Stomach (tissue), 9 donors: Measurements from ENCODE around the gene SYCE1L. TPM values are rescaled to one million over a fixed set of nuclear protein-coding genes. Genes with fewer than 3 reads are reported as not detected.
A peak's percentile ranks its signal among the peaks of the same experiment; 100 is the strongest.
"Not testable (repeated sequence)": the region's sequence is repeated elsewhere in the genome, so short reads cannot be mapped to it uniquely, and the experiment has no call there.

Source experiments
- DNase-seq, 2 donors: peaks; one replicate each; pipeline versions ENCODE4 v3.0.0 to v3.0.0-alpha.2; 2013 to 2019
- H3K27ac ChIP-seq, 5 donors: fragments of 200-600 bp in 4 of 5; sonication (generic) in 4 of 5; one replicate each; pipeline ENCODE4 v1.5.1; 2013 to 2019; ENCODE audit warnings: mild to moderate bottlenecking in 1 of 5, moderate library complexity in 1 of 5
- H3K27me3 ChIP-seq, 3 donors: fragments of 200-600 bp; sonication (generic); one replicate each; pipeline ENCODE4 v1.5.1; 2017 to 2019; ENCODE audit warnings: mixed run types in 1 of 3
- H3K36me3 ChIP-seq, 4 donors: fragments of 200-600 bp; sonication (generic); 1 replicate in 3 of 4; 2 replicates in 1 of 4; pipeline ENCODE4 v1.5.1; 2016 to 2019
- H3K4me1 ChIP-seq, 4 donors: fragments of 200-600 bp; sonication (generic); one replicate each; pipeline ENCODE4 v1.5.1; 2016 to 2019
- H3K4me3 ChIP-seq, 4 donors: fragments of 200-600 bp; sonication (generic) in 3 of 4; one replicate each; pipeline ENCODE4 v1.5.1; 2016 to 2019; ENCODE audit warnings: mild to moderate bottlenecking in 1 of 4
- H3K9me3 ChIP-seq, 4 donors: fragments of 200-600 bp; sonication (generic); one replicate each; pipeline ENCODE4 v1.5.1; 2016 to 2019
- CTCF ChIP-seq, 7 experiments: fragments of 450-650 bp in 4 of 7; fragments of 200-600 bp in 3 of 7; sonication (generic) in 3 of 7; IDR thresholded peaks; one replicate each; pipeline ENCODE4 v1.5.1; 2016 to 2019; ENCODE audit warnings: antibody characterized with exemption in 7 of 7, control low read depth in 2 of 7, mild to moderate bottlenecking in 1 of 7
- EP300 ChIP-seq: sonication (generic); formaldehyde crosslinking; IDR thresholded peaks from one replicate; pipeline ENCODE4 v1.6.1; 2017; ENCODE audit warnings: antibody characterized with exemption
- POLR2A ChIP-seq, 4 donors: fragments of 450-650 bp; IDR thresholded peaks; one replicate each; pipeline ENCODE4 v1.6.1; 2016; ENCODE audit warnings: antibody characterized with exemption in 4 of 4, control low read depth in 2 of 4, mild to moderate bottlenecking in 1 of 4, moderate library complexity in 1 of 4
- POLR2AphosphoS5 ChIP-seq, 3 donors: sonication (generic); formaldehyde crosslinking; IDR thresholded peaks; one replicate each; pipeline ENCODE4 v1.6.1; 2016; ENCODE audit warnings: antibody characterized with exemption in 3 of 3
- WGBS, 5 donors: extraction: QIAGEN DNeasy Blood & Tissue Kit in 3 of 5; methylation state at CpG; one replicate each; pipeline versions ENCODE4 v1.1.5 to v1.1.7; 2013 to 2018; 5-methylcytosine and 5-hydroxymethylcytosine counted together
- intact Hi-C: fragments of 100-400 bp; cut with DNase I; formaldehyde crosslinking; loops from one replicate; pipeline ENCODE4 v1.15.1; 2023; ENCODE audit warnings: low total_unique reads
- polyA plus RNA-seq, 3 donors: library from polyadenylated mRNA; stranded (reverse); fragments of 200-250 nt; gene quantifications; one replicate each; pipeline ENCODE4 v1.2.3, GENCODE V29; 2013
- total RNA-seq, 5 donors: library from RNA; depleted of rRNA; stranded (reverse); fragments of >200 nt; gene quantifications; one replicate each; pipeline versions ENCODE4 v1.1.0 to v1.2.3, GENCODE V29; 2014 to 2016
- donor health status: healthy with polysubstance abuse.
- donor health status: Bipolar disorder and iron deficiency.
- donor health status: healthy.

SYCE1L gene
- total and polyA plus RNA-seq, 8 donors, result 3.4 to 92.4 (median 5.5) TPM; not detected in 4

- intact Hi-C loops, result no loop called here
- Histone ChIP-seq H3K36me3 (no peaks in the 10 kb centered on the region), H3K27me3 (peaks cover 0 to 37% (median 7%) of the 10 kb centered on the region in 3 donors), H3K9me3 (no peaks in the 10 kb centered on the region), H3K4me1 (no peaks in the 10 kb centered on the region), H3K4me3 (no peak overlapping the region), H3K27ac (no peak overlapping the region)
- DNase-seq, result peak in 1 of 2 donors; percentile 84
- WGBS, 5 donors, result 57 to 65% (median 62%) methylated on average over 5 of the region's 5 CpGs
- no peak for TF ChIP-seq POLR2AphosphoS5 (IDR thresholded peaks at IDR 0.05)
- no peak for TF ChIP-seq EP300
- peak in 5 of 7 experiments; percentile 31 to 72 (median 62) for TF ChIP-seq CTCF (IDR thresholded peaks at IDR 0.05)
- TF ChIP-seq POLR2A (IDR thresholded peaks at IDR 0.05), result no peak
Measured at GRCh38 chr16:77171745-77172635, 27.2 kb upstream of the SYCE1L start.

GRCh38 chr16:77172951-77173350 is 26.3 kb upstream of the SYCE1L start:
- no peaks in the 10 kb centered on the region for H3K36me3 ChIP-seq
- no peak overlapping the region for H3K27ac ChIP-seq
- TF ChIP-seq CTCF (IDR thresholded peaks at IDR 0.05) (no peak), POLR2A (IDR thresholded peaks at IDR 0.05) (no peak), POLR2AphosphoS5 (IDR thresholded peaks at IDR 0.05) (no peak), EP300 (no peak)
- intact Hi-C loops, result no loop called here
- no peaks in the 10 kb centered on the region for H3K4me1 ChIP-seq
- no peak overlapping the region for H3K4me3 ChIP-seq
- no peaks in the 10 kb centered on the region for H3K9me3 ChIP-seq
- peaks cover 0 to 32% (median 7%) of the 10 kb centered on the region in 3 donors for H3K27me3 ChIP-seq
- DNase-seq, result no peak

GRCh38 chr16:77183137-77183536 is 16.1 kb upstream of the SYCE1L start:
- TF ChIP-seq POLR2AphosphoS5 (IDR thresholded peaks at IDR 0.05), result no peak
- TF ChIP-seq POLR2A (IDR thresholded peaks at IDR 0.05), result no peak
- TF ChIP-seq EP300, result no peak
- TF ChIP-seq CTCF (IDR thresholded peaks at IDR 0.05), result no peak
- no peak overlapping the region for H3K27ac ChIP-seq
- H3K36me3 ChIP-seq, result no peaks in the 10 kb centered on the region
- intact Hi-C loops, result no loop called here
- DNase-seq, result no peak
- H3K9me3 ChIP-seq, result no peaks in the 10 kb centered on the region
- H3K4me1 ChIP-seq, result no peaks in the 10 kb centered on the region
- no peaks in the 10 kb centered on the region for H3K27me3 ChIP-seq
- WGBS, 5 donors, result 62 to 83% (median 73%) methylated on average over 1 of the region's 1 CpG
- no peak overlapping the region for H3K4me3 ChIP-seq

GRCh38 chr16:77186298-77186697 is 12.9 kb upstream of the SYCE1L start:
- DNase-seq, H3K4me1 ChIP-seq, H3K4me3 ChIP-seq, intact Hi-C loops, H3K36me3 ChIP-seq, H3K9me3 ChIP-seq, H3K27me3 ChIP-seq, H3K27ac ChIP-seq: not testable (repeated sequence)
- 91 to 95% (median 93%) methylated on average over 1 of the region's 1 CpG for WGBS, 5 donors

- H3K4me3 ChIP-seq, result peak overlapping the region; percentile 72 to 85 (median 80)
- no peaks in the 10 kb centered on the region for H3K27me3 ChIP-seq
- intact Hi-C loops, result no loop called here
- 0 to 1% (median 0%) methylated on average over 8 to 19 of the region's 19 CpGs for WGBS, 5 donors
- H3K9me3 ChIP-seq, result no peaks in the 10 kb centered on the region
- DNase-seq, result no peak
- peak overlapping the region; percentile 92 to 99 (median 96) for H3K27ac ChIP-seq
- peaks cover 9 to 43% (median 32%) of the 10 kb centered on the region in 4 donors for H3K4me1 ChIP-seq
- TF ChIP-seq POLR2AphosphoS5 (IDR thresholded peaks at IDR 0.05), result no peak
- no peak for TF ChIP-seq CTCF (IDR thresholded peaks at IDR 0.05)
- TF ChIP-seq EP300, result no peak
- TF ChIP-seq POLR2A (IDR thresholded peaks at IDR 0.05), result no peak
- peaks cover 5 to 24% (median 21%) of the 10 kb centered on the region in 4 donors for H3K36me3 ChIP-seq
Measured at GRCh38 chr16:77190190-77190477, 9.1 kb upstream of the SYCE1L start.
